Measurements from ENCODE around the gene CFAP61.

DNA sequence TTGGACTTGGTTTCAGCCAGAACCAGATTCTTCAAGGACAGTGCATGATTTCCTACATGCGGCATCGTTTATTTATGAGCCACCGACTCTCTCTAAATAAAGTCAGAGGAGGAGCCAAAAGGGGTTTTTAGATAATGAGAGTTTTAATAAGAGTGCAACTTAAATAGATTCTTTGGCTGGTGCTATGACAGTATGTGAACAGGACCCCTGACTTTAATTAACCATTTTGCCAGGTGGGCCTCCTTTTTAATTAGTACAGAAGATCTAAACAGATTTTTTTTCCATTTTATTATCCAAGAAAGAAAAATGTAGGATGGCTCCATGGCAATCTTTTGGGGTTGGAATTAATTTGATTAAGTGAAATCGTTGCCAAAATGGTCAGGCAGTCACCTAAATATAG is 240.8 kb downstream of the CFAP61 start:
- TF ChIP-seq, protein P1, sequence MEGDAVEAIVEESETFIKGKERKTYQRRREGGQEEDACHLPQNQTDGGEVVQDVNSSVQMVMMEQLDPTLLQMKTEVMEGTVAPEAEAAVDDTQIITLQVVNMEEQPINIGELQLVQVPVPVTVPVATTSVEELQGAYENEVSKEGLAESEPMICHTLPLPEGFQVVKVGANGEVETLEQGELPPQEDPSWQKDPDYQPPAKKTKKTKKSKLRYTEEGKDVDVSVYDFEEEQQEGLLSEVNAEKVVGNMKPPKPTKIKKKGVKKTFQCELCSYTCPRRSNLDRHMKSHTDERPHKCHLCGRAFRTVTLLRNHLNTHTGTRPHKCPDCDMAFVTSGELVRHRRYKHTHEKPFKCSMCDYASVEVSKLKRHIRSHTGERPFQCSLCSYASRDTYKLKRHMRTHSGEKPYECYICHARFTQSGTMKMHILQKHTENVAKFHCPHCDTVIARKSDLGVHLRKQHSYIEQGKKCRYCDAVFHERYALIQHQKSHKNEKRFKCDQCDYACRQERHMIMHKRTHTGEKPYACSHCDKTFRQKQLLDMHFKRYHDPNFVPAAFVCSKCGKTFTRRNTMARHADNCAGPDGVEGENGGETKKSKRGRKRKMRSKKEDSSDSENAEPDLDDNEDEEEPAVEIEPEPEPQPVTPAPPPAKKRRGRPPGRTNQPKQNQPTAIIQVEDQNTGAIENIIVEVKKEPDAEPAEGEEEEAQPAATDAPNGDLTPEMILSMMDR (IDR thresholded peaks at IDR 0.05), result no peak
- TF ChIP-seq POLR2A (IDR thresholded peaks at IDR 0.05), result no peak

All from breast epithelium (tissue), 3 donors.